Colonic mucosa (tissue), 4 donors: ENCODE data around the gene CACFD1. TPM values are rescaled to one million over a fixed set of nuclear protein-coding genes. Genes with fewer than 3 reads are reported as not detected.

ENCODE experiments used
- DNase-seq: peaks from one replicate; pipeline ENCODE4 v3.0.0-alpha.2; 2020
- H3K27ac ChIP-seq: fragments of 200-600 bp; one replicate; pipeline ENCODE4 v1.8.0; 2021
- H3K27me3 ChIP-seq: fragments of 200-600 bp; one replicate; pipeline ENCODE4 v1.8.0; 2021
- H3K36me3 ChIP-seq: fragments of 200-600 bp; one replicate; pipeline ENCODE4 v1.8.0; 2021
- H3K4me1 ChIP-seq: fragments of 200-600 bp; one replicate; pipeline ENCODE4 v1.8.0; 2021; ENCODE audit warnings: mild to moderate bottlenecking
- H3K4me3 ChIP-seq: fragments of 200-600 bp; one replicate; pipeline ENCODE4 v1.8.0; 2021
- H3K9ac ChIP-seq, 2 donors: one replicate each; pipeline ENCODE4 v1.7.0; 2013; ENCODE audit warnings: control low read depth in 2 of 2, low read depth in 2 of 2, low read length in 2 of 2
- H3K9me3 ChIP-seq: fragments of 200-600 bp; one replicate; pipeline ENCODE4 v1.8.0; 2021
- intact Hi-C: fragments of 100-400 bp; cut with DNase I; formaldehyde crosslinking; loops from one replicate; pipeline ENCODE4 v1.14.1; 2022
- total RNA-seq, 2 donors: library from RNA; stranded (reverse); fragmentation: NEBNext Ultra II Directional in 1 of 2; extraction: Animal tissue kit (Norgen Biotek cat#: 25700) in 1 of 2; gene quantifications; one replicate each; pipeline ENCODE4 v1.2.1, GENCODE V29; 2021
- TF ChIP-seq, protein P1 (sequence below): fragments of 200-600 bp; IDR thresholded peaks from one replicate; pipeline ENCODE4 v1.8.0; 2022; ENCODE audit warnings: antibody characterized with exemption, mild to moderate bottlenecking
- donor health status: healthy.
- donor health status: DM: no; HTN: no; CAD: no.
- donor health status: DM: no; HTN: no; CAD: no.

CACFD1 gene
- total RNA-seq, 2 donors from 2014 or later, result 56.8 to 60.7 TPM

DNA sequence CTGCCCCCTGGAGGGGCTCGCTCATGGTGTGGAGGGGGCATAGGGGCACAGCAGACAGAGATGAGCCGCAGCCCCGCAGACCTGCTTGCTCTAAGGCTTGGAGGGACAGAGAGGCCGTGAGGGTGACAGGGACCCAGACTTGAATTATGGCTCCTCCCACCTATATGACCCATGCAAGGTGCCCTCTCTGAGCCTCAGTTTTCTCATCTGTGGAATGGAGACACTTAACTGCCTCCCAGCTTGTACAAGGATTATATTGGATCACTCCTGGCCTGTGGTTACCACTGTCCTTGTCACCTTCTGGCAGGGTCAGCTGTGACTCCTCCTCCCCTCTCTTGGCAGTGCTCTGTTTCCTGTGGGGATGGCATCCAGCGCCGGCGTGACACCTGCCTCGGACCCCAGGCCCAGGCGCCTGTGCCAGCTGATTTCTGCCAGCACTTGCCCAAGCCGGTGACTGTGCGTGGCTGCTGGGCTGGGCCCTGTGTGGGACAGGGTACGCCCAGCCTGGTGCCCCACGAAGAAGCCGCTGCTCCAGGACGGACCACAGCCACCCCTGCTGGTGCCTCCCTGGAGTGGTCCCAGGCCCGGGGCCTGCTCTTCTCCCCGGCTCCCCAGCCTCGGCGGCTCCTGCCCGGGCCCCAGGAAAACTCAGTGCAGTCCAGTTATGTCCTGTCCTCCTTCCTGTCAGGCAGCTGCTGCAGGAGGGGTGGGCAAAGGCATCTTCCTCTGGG is 4.7 kb upstream of the CACFD1 start:
- Histone ChIP-seq H3K4me1 (no peaks in the 10 kb centered on the region), H3K36me3 (no peaks in the 10 kb centered on the region), H3K27ac (no peak overlapping the region), H3K4me3 (no peak overlapping the region), H3K9ac (no peak overlapping the region), H3K27me3 (no peaks in the 10 kb centered on the region), H3K9me3 (no peaks in the 10 kb centered on the region)
- TF ChIP-seq, protein P1, sequence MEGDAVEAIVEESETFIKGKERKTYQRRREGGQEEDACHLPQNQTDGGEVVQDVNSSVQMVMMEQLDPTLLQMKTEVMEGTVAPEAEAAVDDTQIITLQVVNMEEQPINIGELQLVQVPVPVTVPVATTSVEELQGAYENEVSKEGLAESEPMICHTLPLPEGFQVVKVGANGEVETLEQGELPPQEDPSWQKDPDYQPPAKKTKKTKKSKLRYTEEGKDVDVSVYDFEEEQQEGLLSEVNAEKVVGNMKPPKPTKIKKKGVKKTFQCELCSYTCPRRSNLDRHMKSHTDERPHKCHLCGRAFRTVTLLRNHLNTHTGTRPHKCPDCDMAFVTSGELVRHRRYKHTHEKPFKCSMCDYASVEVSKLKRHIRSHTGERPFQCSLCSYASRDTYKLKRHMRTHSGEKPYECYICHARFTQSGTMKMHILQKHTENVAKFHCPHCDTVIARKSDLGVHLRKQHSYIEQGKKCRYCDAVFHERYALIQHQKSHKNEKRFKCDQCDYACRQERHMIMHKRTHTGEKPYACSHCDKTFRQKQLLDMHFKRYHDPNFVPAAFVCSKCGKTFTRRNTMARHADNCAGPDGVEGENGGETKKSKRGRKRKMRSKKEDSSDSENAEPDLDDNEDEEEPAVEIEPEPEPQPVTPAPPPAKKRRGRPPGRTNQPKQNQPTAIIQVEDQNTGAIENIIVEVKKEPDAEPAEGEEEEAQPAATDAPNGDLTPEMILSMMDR, result no peak
- no peak for DNase-seq
- intact Hi-C loops, result loop anchor here (5.0 kb wide), 1 partner anchor 38 kb away; the partner anchor contains the start of gene REXO4

DNA sequence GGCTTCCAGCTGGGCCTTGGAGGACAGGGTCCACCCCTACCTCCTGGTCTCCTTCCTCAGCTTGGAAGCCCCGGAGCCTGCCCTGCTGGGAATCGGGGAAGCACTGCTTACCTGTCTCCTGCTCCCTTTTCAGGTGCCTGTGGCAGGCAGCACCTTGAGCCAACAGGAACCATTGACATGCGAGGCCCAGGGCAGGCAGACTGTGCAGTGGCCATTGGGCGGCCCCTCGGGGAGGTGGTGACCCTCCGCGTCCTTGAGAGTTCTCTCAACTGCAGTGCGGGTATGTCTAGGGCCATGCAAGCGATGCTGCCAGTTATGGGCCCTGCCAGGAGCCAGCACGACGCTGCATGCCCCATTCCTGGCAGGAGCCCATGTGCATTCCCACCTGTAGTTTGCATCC is 3.8 kb upstream of the CACFD1 start:
- no peaks in the 10 kb centered on the region for H3K27me3 ChIP-seq
- DNase-seq, result no peak
- TF ChIP-seq, protein P1, result no peak
- H3K9ac ChIP-seq, result no peak overlapping the region
- no peak overlapping the region for H3K4me3 ChIP-seq
- no peak overlapping the region for H3K27ac ChIP-seq
- H3K9me3 ChIP-seq, result no peaks in the 10 kb centered on the region
- H3K4me1 ChIP-seq, result peaks cover under 1% of the 10 kb centered on the region
- H3K36me3 ChIP-seq, result no peaks in the 10 kb centered on the region
- intact Hi-C loops, result loop anchor here (5.0 kb wide), 1 partner anchor 39 kb away; the partner anchor contains the start of gene REXO4

DNA sequence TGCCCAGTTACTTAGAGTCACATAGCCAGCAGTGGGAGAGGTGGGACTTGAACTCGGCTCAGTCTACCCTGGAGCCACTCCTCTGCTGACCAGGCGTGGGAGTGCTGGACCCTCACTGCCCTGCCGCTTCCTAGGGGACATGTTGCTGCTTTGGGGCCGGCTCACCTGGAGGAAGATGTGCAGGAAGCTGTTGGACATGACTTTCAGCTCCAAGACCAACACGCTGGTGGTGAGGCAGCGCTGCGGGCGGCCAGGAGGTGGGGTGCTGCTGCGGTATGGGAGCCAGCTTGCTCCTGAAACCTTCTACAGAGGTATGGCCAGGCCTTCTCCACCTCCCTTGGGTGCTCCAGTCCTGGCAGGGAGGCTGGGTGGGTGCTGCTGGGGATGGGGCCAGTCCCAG is 3.4 kb upstream of the CACFD1 start:
- intact Hi-C loops, result loop anchor here (5.0 kb wide), 1 partner anchor 39 kb away; the partner anchor contains the start of gene REXO4
- no peak overlapping the region for H3K4me3 ChIP-seq

DNA sequence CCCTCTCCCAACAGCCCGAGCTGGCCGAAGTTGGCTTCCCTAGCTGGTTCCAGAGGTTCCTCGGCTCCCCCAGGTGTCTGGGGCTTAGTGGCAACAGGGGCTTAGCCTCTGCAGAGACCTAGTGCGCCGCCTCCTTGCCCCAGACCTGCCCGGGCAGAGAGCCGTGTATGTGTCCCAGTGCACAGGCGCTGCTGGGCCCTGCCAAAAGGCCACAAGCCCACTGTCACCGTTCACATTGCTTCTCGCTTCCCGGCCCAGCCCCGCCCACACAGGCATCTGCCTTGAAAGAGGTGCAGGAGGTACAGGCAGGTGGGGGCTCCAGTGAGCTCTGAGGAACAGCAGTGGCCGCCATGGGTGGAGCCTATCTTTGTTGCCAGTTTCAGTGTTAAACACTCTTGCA is 2.5 kb upstream of the CACFD1 start:
- Histone ChIP-seq H3K9ac (no peak overlapping the region), H3K9me3 (no peaks in the 10 kb centered on the region), H3K4me3 (no peak overlapping the region), H3K4me1 (peaks cover 6% of the 10 kb centered on the region), H3K27me3 (no peaks in the 10 kb centered on the region), H3K36me3 (no peaks in the 10 kb centered on the region), H3K27ac (no peak overlapping the region)
- intact Hi-C loops, result loop anchor here (5.0 kb wide), 1 partner anchor 40 kb away; the partner anchor contains the start of gene REXO4
- DNase-seq, result no peak
- TF ChIP-seq, protein P1, result no peak

More for the DNA sequence above, 3.4 kb upstream of the CACFD1 start:
- peaks cover 5% of the 10 kb centered on the region for H3K4me1 ChIP-seq
- TF ChIP-seq, protein P1, result no peak
- no peak overlapping the region for H3K9ac ChIP-seq
- H3K27me3 ChIP-seq, result no peaks in the 10 kb centered on the region
- no peaks in the 10 kb centered on the region for H3K9me3 ChIP-seq
- no peak for DNase-seq
- no peaks in the 10 kb centered on the region for H3K36me3 ChIP-seq
- H3K27ac ChIP-seq, result no peak overlapping the region

DNA sequence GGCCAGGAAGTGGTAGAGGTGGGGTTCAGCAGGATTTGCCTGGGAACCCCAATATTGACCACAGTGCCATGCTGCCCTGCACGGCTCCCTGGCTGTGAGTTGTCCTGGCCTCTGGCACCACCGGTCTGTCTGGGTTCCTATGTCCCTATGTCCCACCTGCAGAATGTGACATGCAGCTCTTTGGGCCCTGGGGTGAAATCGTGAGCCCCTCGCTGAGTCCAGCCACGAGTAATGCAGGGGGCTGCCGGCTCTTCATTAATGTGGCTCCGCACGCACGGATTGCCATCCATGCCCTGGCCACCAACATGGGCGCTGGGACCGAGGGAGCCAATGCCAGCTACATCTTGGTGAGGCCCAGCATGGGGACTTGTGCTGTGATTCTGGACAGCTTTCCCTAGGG is 2.0 kb upstream of the CACFD1 start:
- TF ChIP-seq, protein P1, result no peak
- no peak overlapping the region for H3K4me3 ChIP-seq
- intact Hi-C loops, result loop anchor here (5.0 kb wide), 1 partner anchor 40 kb away; the partner anchor contains the start of gene REXO4
- H3K27me3 ChIP-seq, result no peaks in the 10 kb centered on the region
- no peak for DNase-seq
- no peak overlapping the region for H3K27ac ChIP-seq
- H3K36me3 ChIP-seq, result no peaks in the 10 kb centered on the region
- H3K9me3 ChIP-seq, result no peaks in the 10 kb centered on the region
- no peak overlapping the region for H3K9ac ChIP-seq
- H3K4me1 ChIP-seq, result peaks cover 6% of the 10 kb centered on the region
